Fibroblast of lung (primary cell): ENCODE measurements around the gene XRCC3.

Experiments
- EZH2 ChIP-seq: IDR thresholded peaks from 2 replicates; pipeline ENCODE4 v1.5.1; 2012; ENCODE audit warnings: low read length, control low read depth, mild to moderate bottlenecking; ENCODE audit errors: missing control alignments
- TF ChIP-seq, protein P1 (sequence below), 2 donors: IDR thresholded peaks in 1 of 2; conservative IDR thresholded peaks in 1 of 2; 1 replicate in 1 of 2; 2 replicates in 1 of 2; pipeline ENCODE4 v1.5.1; 2011 to 2012; ENCODE audit warnings: low read length in 2 of 2, control low read depth in 1 of 2, inconsistent platforms in 1 of 2, low read depth in 1 of 2, mild to moderate bottlenecking in 1 of 2

- TF ChIP-seq, protein P1, sequence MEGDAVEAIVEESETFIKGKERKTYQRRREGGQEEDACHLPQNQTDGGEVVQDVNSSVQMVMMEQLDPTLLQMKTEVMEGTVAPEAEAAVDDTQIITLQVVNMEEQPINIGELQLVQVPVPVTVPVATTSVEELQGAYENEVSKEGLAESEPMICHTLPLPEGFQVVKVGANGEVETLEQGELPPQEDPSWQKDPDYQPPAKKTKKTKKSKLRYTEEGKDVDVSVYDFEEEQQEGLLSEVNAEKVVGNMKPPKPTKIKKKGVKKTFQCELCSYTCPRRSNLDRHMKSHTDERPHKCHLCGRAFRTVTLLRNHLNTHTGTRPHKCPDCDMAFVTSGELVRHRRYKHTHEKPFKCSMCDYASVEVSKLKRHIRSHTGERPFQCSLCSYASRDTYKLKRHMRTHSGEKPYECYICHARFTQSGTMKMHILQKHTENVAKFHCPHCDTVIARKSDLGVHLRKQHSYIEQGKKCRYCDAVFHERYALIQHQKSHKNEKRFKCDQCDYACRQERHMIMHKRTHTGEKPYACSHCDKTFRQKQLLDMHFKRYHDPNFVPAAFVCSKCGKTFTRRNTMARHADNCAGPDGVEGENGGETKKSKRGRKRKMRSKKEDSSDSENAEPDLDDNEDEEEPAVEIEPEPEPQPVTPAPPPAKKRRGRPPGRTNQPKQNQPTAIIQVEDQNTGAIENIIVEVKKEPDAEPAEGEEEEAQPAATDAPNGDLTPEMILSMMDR (conservative IDR thresholded peaks at IDR 0.05 in 1 of 2, IDR thresholded peaks at IDR 0.05 in 1 of 2; ENCODE audit: low read depth in 1 of 2, low read length in 2 of 2), result no peak
- no peak for TF ChIP-seq EZH2
Observed at GRCh38 chr14:103739793-103740501, 24.7 kb upstream of the XRCC3 start.
